K562 (cell line): ENCODE measurements around the gene DOCK6. TPM values are rescaled to one million over a fixed set of nuclear protein-coding genes. Genes with fewer than 3 reads are reported as not detected.

Experiments used
- ATAC-seq: fragments of 200-7000 bp; cut with Tn5 transposase; 3 replicates; pipeline ENCODE4 v1.9.1; 2020; ENCODE audit warnings: moderate library complexity
- BruUV-seq: library from RNA; stranded (reverse); fragments of 400-500 nt; replicated peaks from 2 replicates; lab custom pipeline; 2021; lab: Mats Ljungman, UMichigan
- CTCF ChIA-PET: fragments of 300-600 bp; formaldehyde crosslinking; extraction: SDS; loops from one replicate; lab custom pipeline; 2021; ENCODE audit warnings: low intra/inter-chr PET ratio; lab: Yijun Ruan, JAX
- POLR2A ChIA-PET: fragments of 300-600, 350-650 bp; sonication (Branson Sonifier 250); formaldehyde crosslinking; extraction: SDS; loops from one replicate; lab custom pipeline; 2021; ENCODE audit warnings: antibody characterized with exemption, inconsistent platforms; lab: Yijun Ruan, JAX
- DNase-seq, 4 experiments: peaks; one replicate each; pipeline versions ENCODE4 v3.0.0 to v3.0.0-alpha.2; 2011 to 2018; ENCODE audit warnings: low spot score in 3 of 4, mixed read lengths in 3 of 4; ENCODE audit errors: extremely low read depth in 1 of 4
- FAIRE-seq: peaks from 2 replicates; lab custom pipeline; 2011; peaks lifted over from hg19 to GRCh38; lab: Jason Lieb, UNC
- H2AFZ ChIP-seq: 2 replicates; pipeline ENCODE4 v1.6.0; 2011; ENCODE audit warnings: low read depth, low read length, control low read depth, inconsistent platforms
- H3K27ac ChIP-seq: fragments of 200-600 bp; 3 replicates; pipeline ENCODE4 v1.8.0; 2011; ENCODE audit warnings: low read depth, mild to moderate bottlenecking, control low read depth, inconsistent platforms, low read length, moderate library complexity, mixed read lengths; ENCODE audit errors: extremely low read depth
- H3K27me3 ChIP-seq, 2 experiments: fragments of 300-600 bp in 1 of 2; 2 replicates in 1 of 2; 3 replicates in 1 of 2; pipeline versions ENCODE4 v1.6.0 to v1.8.0; 2011; ENCODE audit warnings: inconsistent platforms in 2 of 2, low read length in 2 of 2, mild to moderate bottlenecking in 1 of 2, mixed read lengths in 1 of 2, moderate library complexity in 1 of 2; ENCODE audit not compliant: control insufficient read depth in 2 of 2, insufficient read depth in 2 of 2
- H3K36me3 ChIP-seq: fragments of 300-600 bp; 3 replicates; pipeline ENCODE4 v1.8.0; 2011; ENCODE audit warnings: mild to moderate bottlenecking, low read length, inconsistent platforms; ENCODE audit not compliant: control insufficient read depth, insufficient read depth
- H3K4me1 ChIP-seq, 2 experiments: fragments of 200-600 bp in 1 of 2; replicated peaks in 1 of 2; 2 replicates in 1 of 2; 3 replicates in 1 of 2; pipeline versions ENCODE4 v1.5.1 to v1.8.0; 2011; ENCODE audit warnings: inconsistent platforms in 2 of 2, low read length in 2 of 2, mild to moderate bottlenecking in 1 of 2, mixed read lengths in 1 of 2, moderate library complexity in 1 of 2; ENCODE audit not compliant: control insufficient read depth in 2 of 2, insufficient read depth in 2 of 2
- H3K4me2 ChIP-seq: 2 replicates; pipeline ENCODE4 v1.6.1; 2011; ENCODE audit warnings: low read length, control low read depth, inconsistent platforms, mixed read lengths; ENCODE audit not compliant: insufficient read depth
- H3K4me3 ChIP-seq: fragments of 200-600 bp; sonication (generic), shearing (Covaris generic); 2 replicates; pipeline ENCODE4 v1.5.1; 2016; ENCODE audit warnings: control low read depth, inconsistent platforms
- H3K79me2 ChIP-seq: fragments of 200-600 bp; 3 replicates; pipeline ENCODE4 v1.8.0; 2011; ENCODE audit warnings: low read length, inconsistent platforms; ENCODE audit not compliant: control insufficient read depth, insufficient read depth
- H3K9ac ChIP-seq, 2 experiments: 2 replicates each; pipeline versions ENCODE4 v1.6.0 to v1.6.1; 2011; ENCODE audit warnings: low read depth in 2 of 2, low read length in 2 of 2, control low read depth in 1 of 2, inconsistent platforms in 1 of 2, mild to moderate bottlenecking in 1 of 2, mixed read lengths in 1 of 2; ENCODE audit not compliant: insufficient read depth in 1 of 2
- H3K9me1 ChIP-seq: one replicate; pipeline ENCODE4 v1.6.0; 2011; ENCODE audit warnings: inconsistent platforms, mild to moderate bottlenecking, low read length, moderate library complexity; ENCODE audit not compliant: control insufficient read depth, insufficient read depth
- H3K9me3 ChIP-seq: replicated peaks from 2 replicates; pipeline ENCODE4 v1.5.1; 2011; ENCODE audit warnings: low read depth, low read length, inconsistent platforms; ENCODE audit not compliant: control insufficient read depth, insufficient read depth
- H4K20me1 ChIP-seq: replicated peaks from 2 replicates; pipeline ENCODE4 v1.6.1; 2011; ENCODE audit warnings: low read length, inconsistent platforms, mixed read lengths; ENCODE audit not compliant: control insufficient read depth, insufficient read depth
- BRF1 ChIP-seq: IDR thresholded peaks from 3 replicates; pipeline ENCODE4 v1.6.1; 2011; ENCODE audit warnings: borderline replicate concordance, mild to moderate bottlenecking; ENCODE audit not compliant: insufficient read length; ENCODE audit errors: extremely low read depth
- HCFC1 ChIP-seq: IDR thresholded peaks from 2 replicates; pipeline ENCODE4 v1.6.1; 2012; ENCODE audit warnings: low read depth, low read length, improper control_type of control experiment
- KAT8 ChIP-seq: fragments of 450-650 bp; IDR thresholded peaks from 2 replicates; pipeline ENCODE4 v1.6.1; 2016; ENCODE audit warnings: low read depth, mild to moderate bottlenecking
- MXI1 ChIP-seq: IDR thresholded peaks from 2 replicates; pipeline ENCODE4 v1.6.1; 2011; ENCODE audit warnings: low read depth, mild to moderate bottlenecking, improper control_type of control experiment, low read length
- NKRF ChIP-seq: fragments of 450-650 bp; IDR thresholded peaks from 2 replicates; pipeline ENCODE4 v1.6.1; 2016; ENCODE audit warnings: borderline replicate concordance
- WGBS: fragments of 100-300 bp; shearing (Covaris generic); methylation state at CpG from one replicate; pipeline ENCODE4 v1.1.6; 2016; ENCODE audit warnings: low coverage, mixed read lengths; ENCODE audit not compliant: insufficient coverage; ENCODE audit errors: missing lambda C conversion rate; 5-methylcytosine and 5-hydroxymethylcytosine counted together
- in situ Hi-C: fragments of 300-500 bp; cut with MboI; formaldehyde crosslinking; loops from 4 replicates; pipeline ENCODE4 v1.15.0; 2018; ENCODE audit warnings: inconsistent platforms, mixed read lengths
- intact Hi-C: fragments of 100-400 bp; cut with micrococcal nuclease; formaldehyde crosslinking; loops from 2 replicates; pipeline ENCODE4 v1.14.2; 2022
- polyA plus RNA-seq, 8 experiments: library from polyadenylated mRNA; depleted of rRNA in 4 of 8; stranded (reverse) in 5 of 8; unstranded in 3 of 8; fragments of >200 nt; fragmentation: Nextera tagmentation in 2 of 8; fragmentation: Illumina TruSeq in 1 of 8; extraction: Ambion mirVana in 2 of 8; extraction: Trizol in 1 of 8; gene quantifications; 2 replicates each; pipeline versions ENCODE4 v1.2.1 to v1.2.3, GENCODE V29; 2011 to 2014; ENCODE audit warnings: inconsistent platforms in 1 of 8, missing spikeins in 1 of 8
- total RNA-seq, 7 experiments: library from RNA; depleted of rRNA in 6 of 7; stranded (reverse); fragments of >200 nt in 6 of 7; fragmentation: Illumina TruSeq in 2 of 7; extraction: Trizol in 2 of 7; gene quantifications; 2 replicates each; pipeline versions ENCODE4 v1.2.1 to v1.2.3, GENCODE V29; 2011 to 2021; ENCODE audit warnings: low replicate concordance in 1 of 7

The DOCK6 gene
- total and polyA plus RNA-seq, 9 of the 15 experiments (the other 6 are each of a cell fraction or from before 2014, with no cell fraction given): 0.35 to 19.3 (median 3.8) TPM

- no peak for DNase-seq
- BruUV-seq: no TSS peak
- Histone ChIP-seq H3K9me3 (no peaks in the 10 kb centered on the region), H3K4me2 (no peak overlapping the region), H3K9ac (no peak overlapping the region), H3K36me3 (no peaks in the 10 kb centered on the region), H3K4me1 (peaks cover 9 to 36% of the 10 kb centered on the region in 2 experiments), H3K4me3 (no peak overlapping the region), H4K20me1 (no peaks in the 10 kb centered on the region), H2AFZ (no peak overlapping the region), H3K27me3 (no peaks in the 10 kb centered on the region), H3K79me2 (no peaks in the 10 kb centered on the region), H3K9me1 (no peaks in the 10 kb centered on the region), H3K27ac (no peak overlapping the region)
- WGBS: 55% methylated on average over 5 of the region's 5 CpGs
- TF ChIP-seq KAT8 (no peak), MXI1 (no peak), BRF1 (no peak), HCFC1 (no peak), NKRF (no peak)
- POLR2A ChIA-PET: interaction anchor here (0.9 to 1.1 kb wide), 2 partner anchors 70 to 79 kb away, joined by 3 to 5 read pairs; no protein-coding TSS in a partner anchor
- in situ Hi-C loops: loop anchor here (5.0 kb wide), 2 partner anchors 73 to 168 kb away; no protein-coding TSS in a partner anchor
- intact Hi-C loops: no loop called here
- CTCF ChIA-PET: interaction anchor here (2.3 kb wide), 1 partner anchor 67 kb away, joined by 34 read pairs; no protein-coding TSS in a partner anchor
- ATAC-seq: no peak
- FAIRE-seq: no peak
These were observed 57.4 kb downstream of the DOCK6 start for GRCh38 chr19:11204943-11205349.
